Hepatocyte (in vitro differentiated cells): ENCODE results near the gene SHISAL1. TPM values are rescaled to one million over a fixed set of nuclear protein-coding genes. Genes with fewer than 3 reads are reported as not detected.

Experiments
- DNase-seq: peaks from one replicate; pipeline ENCODE4 v3.0.0-alpha.2; 2016; ENCODE audit warnings: low spot score
- H2AFZ ChIP-seq: fragments of 200-600 bp; sonication (generic); 2 replicates; pipeline ENCODE4 v1.6.0; 2016; ENCODE audit warnings: antibody characterized with exemption, mild to moderate bottlenecking
- H3K27ac ChIP-seq: fragments of 200-600 bp; sonication (generic); 2 replicates; pipeline ENCODE4 v1.5.1; 2016; ENCODE audit warnings: mild to moderate bottlenecking
- H3K27me3 ChIP-seq: fragments of 200-600 bp; sonication (generic); 2 replicates; pipeline ENCODE4 v1.6.1; 2016
- H3K36me3 ChIP-seq: fragments of 200-600 bp; sonication (generic); replicated peaks from 2 replicates; pipeline ENCODE4 v1.5.1; 2016; ENCODE audit warnings: low read depth; ENCODE audit not compliant: insufficient read depth
- H3K4me1 ChIP-seq: fragments of 200-600 bp; sonication (generic); 2 replicates; pipeline ENCODE4 v1.5.1; 2016; ENCODE audit warnings: mild to moderate bottlenecking, moderate library complexity; ENCODE audit not compliant: insufficient read depth
- H3K4me2 ChIP-seq: fragments of 200-600 bp; sonication (generic); 2 replicates; pipeline ENCODE4 v1.6.0; 2016
- H3K4me3 ChIP-seq: fragments of 200-600 bp; sonication (generic); 2 replicates; pipeline ENCODE4 v1.5.1; 2016; ENCODE audit warnings: mild to moderate bottlenecking
- H3K79me2 ChIP-seq: fragments of 200-600 bp; sonication (generic); 2 replicates; pipeline ENCODE4 v1.6.0; 2017; ENCODE audit warnings: mild to moderate bottlenecking
- H3K9me2 ChIP-seq: fragments of 200-600 bp; sonication (generic); replicated peaks from 2 replicates; pipeline ENCODE4 v1.6.0; 2017; ENCODE audit warnings: mild to moderate bottlenecking; ENCODE audit not compliant: insufficient read depth
- H3K9me3 ChIP-seq: fragments of 200-600 bp; sonication (generic); 2 replicates; pipeline ENCODE4 v1.5.1; 2016; ENCODE audit warnings: low read depth, mild to moderate bottlenecking
- H4K20me1 ChIP-seq: fragments of 200-600 bp; sonication (generic); 2 replicates; pipeline ENCODE4 v1.6.0; 2016; ENCODE audit warnings: mild to moderate bottlenecking; ENCODE audit not compliant: insufficient read depth, poor library complexity, severe bottlenecking
- CTCF ChIP-seq: fragments of 200-600 bp; sonication (generic); IDR thresholded peaks from 2 replicates; pipeline ENCODE4 v1.5.1; 2016; ENCODE audit warnings: antibody characterized with exemption, mild to moderate bottlenecking; ENCODE audit not compliant: poor library complexity
- EZH2 ChIP-seq: fragments of 200-600 bp; sonication (generic); IDR thresholded peaks from 2 replicates; pipeline ENCODE4 v1.6.1; 2016; ENCODE audit warnings: antibody characterized with exemption, mild to moderate bottlenecking, borderline replicate concordance
- EZH2phosphoT487 ChIP-seq: fragments of 200-600 bp; sonication (generic); IDR thresholded peaks from one replicate; pipeline ENCODE4 v1.6.1; 2018; ENCODE audit warnings: antibody characterized with exemption, mild to moderate bottlenecking, low read depth, moderate library complexity; ENCODE audit not compliant: unreplicated experiment, severe bottlenecking
- WGBS: methylation state at CpG from one replicate; pipeline ENCODE4 v1.1.6; 2016; ENCODE audit warnings: low lambda C conversion rate; ENCODE audit errors: missing lambda C conversion rate; 5-methylcytosine and 5-hydroxymethylcytosine counted together
- polyA plus RNA-seq: library from polyadenylated mRNA; unstranded; fragments of >200 nt; fragmentation: Nextera tagmentation; extraction: Ambion mirVana; gene quantifications from 2 replicates; pipeline ENCODE4 v1.2.1, GENCODE V29; 2016
- total RNA-seq: library from RNA; depleted of rRNA; stranded (reverse); fragments of >200 nt; gene quantifications from 2 replicates; pipeline ENCODE4 v1.2.3, GENCODE V29; 2014

Gene SHISAL1
- total and polyA plus RNA-seq, 2 experiments from 2014 or later: 0.66 to 2.4 TPM

GRCh38 chr22:44336962-44337677, 24.4 kb upstream of the SHISAL1 start:
- Histone ChIP-seq H3K36me3 (no peaks in the 10 kb centered on the region), H3K27me3 (peaks cover 17% of the 10 kb centered on the region), H3K4me2 (no peak overlapping the region), H3K9me3 (no peaks in the 10 kb centered on the region), H3K9me2 (no peaks in the 10 kb centered on the region), H3K4me1 (peaks cover 12% of the 10 kb centered on the region), H3K27ac (no peak overlapping the region), H3K4me3 (no peak overlapping the region), H4K20me1 (no peaks in the 10 kb centered on the region), H3K79me2 (no peaks in the 10 kb centered on the region), H2AFZ (no peak overlapping the region)
- no peak for TF ChIP-seq EZH2
- TF ChIP-seq EZH2phosphoT487: no peak
- no peak for TF ChIP-seq CTCF
- no peak for DNase-seq
- 76% methylated on average over 21 of the region's 21 CpGs for WGBS

GRCh38 chr22:44335903-44336803, 23.4 kb upstream of the SHISAL1 start:
- Histone ChIP-seq H3K36me3 (no peaks in the 10 kb centered on the region), H3K4me1 (peaks cover 4% of the 10 kb centered on the region), H3K79me2 (no peaks in the 10 kb centered on the region), H3K27ac (no peak overlapping the region), H2AFZ (no peak overlapping the region), H4K20me1 (no peaks in the 10 kb centered on the region), H3K4me3 (no peak overlapping the region), H3K4me2 (no peak overlapping the region), H3K9me3 (no peaks in the 10 kb centered on the region), H3K9me2 (no peaks in the 10 kb centered on the region), H3K27me3 (peaks cover 22% of the 10 kb centered on the region)
- 76% methylated on average over 11 of the region's 11 CpGs for WGBS
- no peak for DNase-seq
- TF ChIP-seq EZH2phosphoT487 (no peak), CTCF (no peak)

- H3K4me3 ChIP-seq: no peak overlapping the region
- H4K20me1 ChIP-seq: no peaks in the 10 kb centered on the region
- DNase-seq: no peak
- H3K9me3 ChIP-seq: no peaks in the 10 kb centered on the region
- H3K4me1 ChIP-seq: no peaks in the 10 kb centered on the region
- H3K9me2 ChIP-seq: no peaks in the 10 kb centered on the region
- H3K27ac ChIP-seq: no peak overlapping the region
- WGBS: 98% methylated on average over 9 of the region's 9 CpGs
- TF ChIP-seq CTCF: no peak
- no peak for TF ChIP-seq EZH2
- no peak for TF ChIP-seq EZH2phosphoT487
- H3K4me2 ChIP-seq: no peak overlapping the region
- no peak overlapping the region for H2AFZ ChIP-seq
- peaks cover 30% of the 10 kb centered on the region for H3K27me3 ChIP-seq
- no peaks in the 10 kb centered on the region for H3K36me3 ChIP-seq
- H3K79me2 ChIP-seq: no peaks in the 10 kb centered on the region
These were observed 22.5 kb upstream of the SHISAL1 start for GRCh38 chr22:44335066-44335839.
